ENCODE results near the gene ZMYND19.
"Not testable (repeated sequence)": the region's sequence is repeated elsewhere in the genome, so short reads cannot be mapped to it uniquely, and the experiment has no call there.

ZMYND19 gene

GRCh38 chr9:137551264-137552021 lies 38.9 kb downstream of the ZMYND19 start, which contains the start of gene MRPL41:
Gene MRPL41 (plus strand): TSS chr9:137551879. CDS start chr9:137552082, 203 bp downstream.
- TF ChIP-seq, protein P1, sequence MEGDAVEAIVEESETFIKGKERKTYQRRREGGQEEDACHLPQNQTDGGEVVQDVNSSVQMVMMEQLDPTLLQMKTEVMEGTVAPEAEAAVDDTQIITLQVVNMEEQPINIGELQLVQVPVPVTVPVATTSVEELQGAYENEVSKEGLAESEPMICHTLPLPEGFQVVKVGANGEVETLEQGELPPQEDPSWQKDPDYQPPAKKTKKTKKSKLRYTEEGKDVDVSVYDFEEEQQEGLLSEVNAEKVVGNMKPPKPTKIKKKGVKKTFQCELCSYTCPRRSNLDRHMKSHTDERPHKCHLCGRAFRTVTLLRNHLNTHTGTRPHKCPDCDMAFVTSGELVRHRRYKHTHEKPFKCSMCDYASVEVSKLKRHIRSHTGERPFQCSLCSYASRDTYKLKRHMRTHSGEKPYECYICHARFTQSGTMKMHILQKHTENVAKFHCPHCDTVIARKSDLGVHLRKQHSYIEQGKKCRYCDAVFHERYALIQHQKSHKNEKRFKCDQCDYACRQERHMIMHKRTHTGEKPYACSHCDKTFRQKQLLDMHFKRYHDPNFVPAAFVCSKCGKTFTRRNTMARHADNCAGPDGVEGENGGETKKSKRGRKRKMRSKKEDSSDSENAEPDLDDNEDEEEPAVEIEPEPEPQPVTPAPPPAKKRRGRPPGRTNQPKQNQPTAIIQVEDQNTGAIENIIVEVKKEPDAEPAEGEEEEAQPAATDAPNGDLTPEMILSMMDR (IDR thresholded peaks at IDR 0.05; ENCODE audit: insufficient read depth, low read length, missing control alignments): peak; percentile 90
- ChIA-PET POLR2A (interaction anchor here (0.6 to 1.8 kb wide), 4 partner anchors 12 to 92 kb away, joined by 3 to 7 read pairs (median 4); partner anchors contain the start of gene NSMF), CTCF (interaction anchor here (0.6 to 2.6 kb wide), 9 partner anchors 10 to 116 kb away, joined by 3 to 11 read pairs (median 4); partner anchors contain the start of gene DPH7)
- DNase-seq (ENCODE audit: low read depth, low spot score): no peak
- peak within 1 kb of the TSS; percentile 75 for H3K4me3 ChIP-seq (ENCODE audit: low read depth, low read length)

DNA sequence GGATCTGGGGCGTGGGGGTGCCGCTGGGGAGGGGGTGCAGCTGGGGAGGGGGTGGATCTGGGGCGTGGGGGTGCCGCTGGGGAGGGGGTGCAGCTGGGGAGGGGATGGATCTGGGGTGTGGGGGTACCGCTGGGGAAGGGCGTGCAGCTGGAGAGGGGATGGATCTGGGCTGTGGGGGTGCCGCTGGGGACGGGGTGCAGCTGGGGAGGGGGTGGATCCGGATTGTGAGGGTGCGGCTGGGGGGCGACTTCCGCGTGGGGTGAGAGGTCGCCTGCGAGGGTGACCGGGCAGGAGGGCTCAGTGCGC lies 39.4 kb downstream of the ZMYND19 start:
- DNase-seq (ENCODE audit: low read depth, low spot score): not testable (repeated sequence)
- peak overlapping the region; percentile 69 for H3K4me3 ChIP-seq (ENCODE audit: low read depth, low read length)
- CTCF ChIA-PET: interaction anchor here (1.2 to 2.6 kb wide), 4 partner anchors 8 to 29 kb away, joined by 3 to 11 read pairs (median 6); partner anchors contain the start of gene DPH7
- POLR2A ChIA-PET: interaction anchor here (0.6 kb wide), 1 partner anchor 13 kb away, joined by 3 read pairs; no protein-coding TSS in a partner anchor

DNA sequence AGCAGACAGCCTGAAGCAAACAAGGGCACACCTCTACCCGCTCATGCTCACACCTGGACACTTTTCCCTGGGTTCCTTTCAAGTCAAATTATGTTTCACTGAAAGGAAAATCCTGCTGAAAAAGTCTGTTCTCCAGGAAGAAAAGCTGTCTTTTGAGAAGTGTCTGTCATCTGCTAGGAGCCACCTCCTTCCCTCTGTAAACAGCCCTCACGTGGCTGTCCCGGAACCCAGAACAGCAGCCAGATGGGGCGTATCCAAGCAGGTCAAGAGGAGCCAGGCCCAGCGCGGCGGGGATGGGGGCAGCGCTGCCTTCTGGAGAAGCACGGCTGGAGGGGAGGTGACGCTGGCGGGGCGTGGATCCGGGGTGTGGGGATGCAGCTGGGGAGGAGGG lies 40.1 kb downstream of the ZMYND19 start, which contains the start of gene PNPLA7:
TSS of gene PNPLA7 (minus strand) at position 172 of the 391 bp plus-strand sequence. CDS start 205 bp downstream, outside the sequence.
- ChIA-PET POLR2A (no interaction called here), CTCF (interaction anchor here (1.2 to 2.6 kb wide), 4 partner anchors 8 to 29 kb away, joined by 3 to 11 read pairs (median 6); partner anchors contain the start of gene DPH7)
- DNase-seq (ENCODE audit: low read depth, low spot score): no peak
- peak within 1 kb of the TSS; percentile 69 for H3K4me3 ChIP-seq (ENCODE audit: low read depth, low read length)
- TF ChIP-seq, protein P1 (IDR thresholded peaks at IDR 0.05; ENCODE audit: insufficient read depth, low read length, missing control alignments): no peak

DNA sequence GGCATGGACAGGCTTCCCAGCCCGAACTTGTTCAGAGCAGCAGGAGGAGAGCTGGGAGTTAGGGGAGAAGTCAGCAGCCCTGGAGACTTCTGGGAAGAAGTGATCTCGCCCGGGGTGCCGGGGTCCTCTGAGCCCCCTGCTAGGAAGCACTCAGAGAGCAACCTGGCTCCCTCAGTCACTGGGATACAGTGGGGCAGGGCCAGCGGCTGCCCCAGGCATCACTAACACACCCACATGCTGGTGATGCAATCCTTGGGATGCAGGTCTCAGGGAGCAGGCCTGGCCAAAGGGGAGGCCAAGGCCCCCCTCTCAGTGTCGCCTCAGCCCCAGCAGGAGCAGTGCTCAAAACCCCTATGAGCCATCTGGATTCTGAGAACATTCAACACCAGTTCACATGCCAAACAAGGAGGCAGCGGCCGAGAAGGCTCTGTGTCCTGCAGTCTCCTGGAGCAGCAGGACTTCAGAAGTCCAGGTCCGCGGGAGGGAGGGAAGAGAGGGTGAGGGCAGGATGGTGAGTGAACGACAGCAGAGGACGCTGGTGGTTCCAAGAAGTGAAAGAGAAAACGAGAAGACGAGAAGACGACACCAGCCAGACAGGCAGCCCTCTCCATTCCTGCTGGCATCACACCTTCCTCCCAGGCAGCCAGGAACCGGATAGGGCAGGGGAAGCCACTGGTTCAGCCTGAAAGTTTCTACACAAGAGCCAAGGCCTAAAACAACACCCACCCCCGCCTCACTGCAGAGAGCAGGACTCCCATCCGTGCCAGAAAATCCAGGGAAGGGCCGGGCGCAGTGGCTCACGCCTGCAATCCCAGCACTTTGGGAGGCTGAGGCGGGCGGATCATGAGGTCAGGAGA lies 42.4 kb downstream of the ZMYND19 start:
- CTCF ChIA-PET: interaction anchor here (1.2 kb wide), 1 partner anchor 13 kb away, joined by 5 read pairs; no protein-coding TSS in a partner anchor
- H3K4me3 ChIP-seq (ENCODE audit: low read depth, low read length): no peak overlapping the region
- no peak for DNase-seq (ENCODE audit: low read depth, low spot score)
- POLR2A ChIA-PET: no interaction called here
- TF ChIP-seq, protein P1 (IDR thresholded peaks at IDR 0.05; ENCODE audit: insufficient read depth, low read length, missing control alignments): no peak

DNA sequence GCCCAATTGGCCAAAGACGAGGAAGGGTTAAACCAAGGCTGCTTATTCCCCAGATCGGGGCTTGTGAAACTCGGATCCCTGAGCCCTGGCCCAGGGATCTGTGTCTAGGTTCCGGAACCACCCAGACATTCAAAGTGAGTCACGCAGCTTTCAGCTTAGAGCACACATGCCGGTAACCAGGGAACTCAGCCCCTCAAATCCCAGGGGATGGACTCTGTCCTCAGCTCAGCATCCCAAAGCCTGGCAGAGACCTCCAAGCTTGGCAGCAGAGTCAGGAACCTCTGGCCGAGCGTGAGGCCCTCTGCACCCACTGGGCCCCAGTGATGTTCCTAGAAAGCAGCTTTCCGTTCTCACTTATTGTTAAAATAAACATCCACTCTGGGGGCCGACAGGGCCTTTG lies 45.2 kb downstream of the ZMYND19 start:
- POLR2A ChIA-PET: no interaction called here

DNA sequence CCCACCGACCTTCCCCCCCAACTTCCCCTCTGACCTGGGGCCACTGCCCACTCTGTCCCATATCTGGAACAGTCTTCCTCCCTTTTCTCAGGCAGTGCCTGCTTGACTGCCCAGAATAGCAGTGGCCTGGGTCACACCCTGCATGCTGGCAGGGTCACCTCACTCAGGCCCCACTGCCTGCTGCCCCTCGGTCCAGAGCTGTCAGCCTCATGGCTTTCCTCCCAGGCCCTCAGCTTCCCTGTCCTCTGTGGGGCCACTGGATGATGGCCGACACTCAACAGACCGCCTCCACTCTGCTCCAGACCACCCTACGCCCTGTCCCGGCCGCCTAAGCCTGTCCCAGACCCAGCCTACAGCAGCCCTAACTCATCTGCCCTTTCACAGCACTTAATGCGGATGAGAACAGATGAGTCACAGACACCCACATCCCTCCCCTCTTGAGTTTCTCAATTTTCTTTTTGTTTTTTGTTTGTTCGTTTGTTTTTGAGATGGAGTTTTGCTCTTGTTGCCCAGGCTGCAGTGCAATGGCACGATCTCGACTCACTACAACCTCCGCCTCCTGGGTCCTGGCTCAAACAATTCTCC lies 46.0 kb downstream of the ZMYND19 start:
- DNase-seq (ENCODE audit: low read depth, low spot score): no peak
- TF ChIP-seq, protein P1 (IDR thresholded peaks at IDR 0.05; ENCODE audit: insufficient read depth, low read length, missing control alignments): no peak
- CTCF ChIA-PET: interaction anchor here (1.4 to 4.5 kb wide), 4 partner anchors 9 to 13 kb away, joined by 5 to 17 read pairs (median 11); no protein-coding TSS in a partner anchor
- POLR2A ChIA-PET: no interaction called here
- H3K4me3 ChIP-seq (ENCODE audit: low read depth, low read length): no peak overlapping the region

More for the DNA sequence above, 45.2 kb downstream of the ZMYND19 start:
- CTCF ChIA-PET: interaction anchor here (0.9 to 2.1 kb wide), 5 partner anchors 8 to 20 kb away, joined by 4 to 16 read pairs (median 5); no protein-coding TSS in a partner anchor
- TF ChIP-seq, protein P1 (IDR thresholded peaks at IDR 0.05; ENCODE audit: insufficient read depth, low read length, missing control alignments): no peak
- H3K4me3 ChIP-seq (ENCODE audit: low read depth, low read length): no peak overlapping the region
- DNase-seq (ENCODE audit: low read depth, low spot score): no peak
